Measurements from ENCODE around the gene ST6GALNAC6.

Gene ST6GALNAC6

DNA sequence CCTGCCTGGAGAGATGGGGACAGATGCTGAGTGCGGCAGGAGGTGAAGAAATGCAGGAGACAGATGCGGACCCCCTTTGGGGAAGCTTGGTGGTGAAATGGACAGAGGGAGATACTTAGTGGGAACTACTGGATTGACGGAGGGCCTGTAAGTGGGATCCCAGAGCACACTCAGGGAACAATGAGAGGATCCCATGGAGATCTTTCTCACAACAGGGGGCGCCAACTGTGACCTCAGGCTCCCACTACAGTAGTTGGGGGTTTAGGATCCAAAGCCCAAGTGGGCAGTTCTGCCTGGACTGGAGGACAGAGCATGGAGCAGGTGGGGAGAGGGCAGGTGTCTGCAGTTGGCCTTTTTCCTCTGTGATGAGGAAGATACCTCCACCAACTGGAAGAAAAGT, 34.8 kb upstream of the ST6GALNAC6 start:
- no peak for DNase-seq (ENCODE audit: low spot score)

DNA sequence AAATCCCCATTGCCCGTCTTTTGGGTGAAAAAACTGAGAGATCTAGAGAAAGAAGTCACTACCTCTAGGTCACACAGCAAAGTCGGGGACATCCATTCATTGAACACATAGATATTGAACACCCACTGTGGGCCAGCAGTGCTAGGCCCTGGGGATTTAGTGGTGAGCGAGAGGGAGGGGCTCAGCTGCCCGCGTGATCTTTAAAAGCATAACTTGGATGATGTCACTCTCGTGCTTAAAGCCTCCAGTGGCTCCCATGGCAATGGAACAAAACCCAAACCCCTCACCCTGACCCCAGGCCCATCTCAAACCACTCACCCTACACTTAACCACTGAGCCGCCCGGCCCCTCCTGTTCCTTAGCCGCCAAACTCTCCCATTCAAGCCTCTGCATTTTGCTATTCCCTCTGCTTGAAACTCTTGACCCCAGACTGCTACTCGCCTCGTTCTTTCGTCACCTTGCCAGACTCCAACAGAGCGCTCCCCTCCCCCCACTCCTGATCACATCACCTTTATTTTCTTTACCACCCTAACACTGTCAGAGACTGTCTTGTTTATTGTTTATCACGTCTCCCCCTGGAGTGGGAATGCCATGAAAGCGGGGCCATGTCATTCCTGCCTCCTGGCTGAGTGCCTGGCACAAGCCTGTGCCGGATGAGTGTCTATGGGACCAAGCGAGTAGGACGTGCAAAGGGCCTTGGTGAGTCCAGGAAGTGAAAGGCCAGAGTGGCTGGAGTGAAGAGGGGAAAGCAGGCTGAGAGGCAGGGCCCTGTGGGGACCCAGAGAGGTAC, 31.9 kb upstream of the ST6GALNAC6 start:
- DNase-seq (ENCODE audit: low spot score): no peak

DNA sequence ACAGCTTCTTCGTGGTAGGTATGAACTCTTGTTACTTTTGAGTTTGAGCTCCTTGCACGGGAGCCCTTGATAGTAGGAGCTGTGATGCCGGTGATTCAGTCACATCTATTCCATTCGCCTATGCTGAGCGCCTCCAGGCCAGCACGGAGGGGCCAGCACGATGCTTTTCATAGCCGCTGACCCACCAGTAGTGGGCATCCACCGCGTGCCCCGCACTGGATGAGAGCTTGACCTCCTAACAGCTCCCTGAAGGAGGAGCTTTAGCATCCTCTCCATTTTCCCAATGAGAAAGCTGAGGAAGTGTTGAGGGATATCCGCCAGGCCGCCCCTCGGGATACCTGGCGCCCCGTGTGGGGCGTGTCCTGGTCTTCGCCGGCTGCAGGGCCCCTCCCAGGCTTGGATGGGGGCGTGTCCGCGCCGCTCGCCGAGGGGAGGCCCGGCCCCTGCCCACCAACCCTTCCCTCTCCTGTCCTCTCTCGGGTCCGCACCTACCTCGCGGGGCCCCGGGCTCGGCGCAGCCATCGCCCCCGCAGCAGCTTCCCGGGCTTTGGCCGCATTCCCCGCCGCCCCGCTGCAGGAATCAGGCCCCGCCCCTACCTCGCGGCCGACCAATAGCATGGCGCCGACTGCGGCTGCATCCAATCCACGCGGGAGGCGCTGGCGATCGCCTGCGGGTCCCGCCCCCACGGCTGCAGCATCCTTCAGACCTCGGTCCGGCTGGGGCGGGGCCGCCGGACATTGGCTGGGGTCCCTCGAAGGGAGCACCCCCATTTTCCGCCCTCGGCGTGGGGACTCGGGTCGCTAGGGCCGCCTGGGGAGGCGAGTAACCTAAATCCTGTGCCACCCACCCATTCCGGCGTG, 31.1 kb upstream of the ST6GALNAC6 start, which contains the start of gene PIP5KL1:
Gene PIP5KL1 (minus strand): TSS at position 547 of the 861 bp plus-strand sequence. CDS start 25 bp downstream, at position 522.
- DNase-seq (ENCODE audit: low spot score): peak; percentile 88

DNA sequence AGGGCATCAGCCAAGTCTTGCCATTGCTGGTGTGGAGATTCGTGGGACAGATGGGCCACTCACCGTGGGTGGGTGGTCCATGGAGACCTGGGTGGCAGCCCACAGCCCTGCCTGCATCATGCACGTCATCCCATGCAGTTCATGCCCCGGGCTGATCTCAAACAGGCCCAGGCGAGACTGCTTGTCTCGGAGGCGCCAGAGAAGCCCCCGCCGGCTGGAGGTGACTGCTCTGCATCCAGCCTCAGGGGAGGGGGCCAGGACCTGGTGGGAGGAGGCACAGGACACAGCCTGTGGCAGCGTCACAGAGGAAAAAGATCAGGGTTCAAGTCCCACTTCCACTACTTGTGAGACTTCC, 30.2 kb upstream of the ST6GALNAC6 start:
- DNase-seq (ENCODE audit: low spot score): no peak

DNA sequence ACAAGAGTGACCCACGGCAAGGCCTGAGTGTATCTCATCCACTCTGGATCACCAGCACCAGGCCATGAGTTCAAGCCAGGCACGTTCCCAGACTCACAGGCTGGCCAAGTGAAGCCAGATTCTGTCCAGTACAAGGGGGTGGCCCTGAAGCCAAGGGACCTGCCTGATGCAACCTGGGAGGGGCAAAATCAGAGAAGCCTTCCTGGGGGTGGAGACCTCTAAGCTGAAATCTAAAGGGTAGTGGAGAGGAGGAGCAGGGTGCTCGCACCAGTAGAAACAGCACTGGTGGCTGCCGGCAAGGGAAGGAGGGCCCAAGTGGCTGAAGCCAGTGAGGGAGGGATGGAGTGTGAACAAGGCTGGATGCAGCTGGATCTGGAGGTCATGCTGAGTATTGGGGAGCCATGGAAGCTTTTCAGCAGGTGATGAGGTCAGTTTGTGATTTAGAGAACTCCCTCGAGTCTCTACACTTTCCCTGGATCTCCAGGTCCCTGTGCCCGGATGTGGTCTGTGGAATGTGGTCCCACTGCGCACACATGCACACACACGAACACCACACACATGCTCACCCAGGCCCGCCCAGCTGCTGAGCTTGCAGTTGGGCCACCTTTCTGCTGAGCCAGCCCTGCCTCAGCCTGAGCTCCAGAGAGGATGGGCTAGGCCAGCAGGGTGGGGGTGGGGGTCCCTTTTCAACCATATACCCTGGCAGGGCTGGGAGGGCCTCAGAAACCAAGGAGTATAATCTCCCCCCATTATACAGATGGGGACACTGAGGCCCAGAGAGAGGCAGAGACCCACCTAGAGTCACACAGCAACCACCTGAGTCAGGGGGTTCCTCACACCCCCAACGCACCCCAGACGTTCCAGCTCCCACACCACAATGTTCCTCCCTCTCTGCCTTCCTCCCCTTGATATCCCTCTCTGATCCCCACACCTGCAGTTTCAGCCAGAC, 29.5 kb upstream of the ST6GALNAC6 start:
- no peak for DNase-seq (ENCODE audit: low spot score)

DNA sequence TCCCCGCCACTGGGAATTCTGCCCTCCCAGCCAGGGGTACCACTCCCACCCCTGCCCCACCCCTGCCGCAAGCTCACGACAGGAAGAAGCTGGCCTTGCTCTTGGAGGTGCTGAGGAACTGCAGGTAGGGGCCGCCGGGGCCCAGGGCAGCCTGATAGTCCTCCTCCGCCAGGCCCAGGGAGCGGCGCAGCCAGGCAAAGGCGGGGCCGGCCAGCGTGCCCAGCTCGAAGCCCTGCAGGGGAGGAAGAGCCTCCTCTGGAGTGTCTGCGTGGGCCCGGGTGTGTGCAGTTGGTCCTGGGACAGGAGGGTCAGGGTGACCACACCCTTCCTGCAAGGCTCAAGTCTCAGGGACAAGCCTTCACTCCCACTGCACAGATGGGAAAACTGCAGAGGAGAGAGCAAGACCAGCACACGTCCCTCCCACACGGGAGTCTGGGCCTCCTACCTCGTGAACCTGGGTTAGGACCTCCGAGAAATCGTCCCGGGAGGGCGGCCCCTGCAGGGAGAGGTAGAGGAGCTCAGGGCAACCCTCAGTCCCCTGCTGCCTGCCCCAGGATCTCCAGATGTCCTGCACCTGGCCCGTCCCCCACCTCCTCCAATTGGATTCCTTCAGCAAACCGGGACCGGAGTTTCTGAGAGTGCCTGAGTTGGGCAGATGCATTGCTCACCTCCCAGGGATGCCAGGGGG, 28.7 kb upstream of the ST6GALNAC6 start:
- no peak for DNase-seq (ENCODE audit: low spot score)

DNA sequence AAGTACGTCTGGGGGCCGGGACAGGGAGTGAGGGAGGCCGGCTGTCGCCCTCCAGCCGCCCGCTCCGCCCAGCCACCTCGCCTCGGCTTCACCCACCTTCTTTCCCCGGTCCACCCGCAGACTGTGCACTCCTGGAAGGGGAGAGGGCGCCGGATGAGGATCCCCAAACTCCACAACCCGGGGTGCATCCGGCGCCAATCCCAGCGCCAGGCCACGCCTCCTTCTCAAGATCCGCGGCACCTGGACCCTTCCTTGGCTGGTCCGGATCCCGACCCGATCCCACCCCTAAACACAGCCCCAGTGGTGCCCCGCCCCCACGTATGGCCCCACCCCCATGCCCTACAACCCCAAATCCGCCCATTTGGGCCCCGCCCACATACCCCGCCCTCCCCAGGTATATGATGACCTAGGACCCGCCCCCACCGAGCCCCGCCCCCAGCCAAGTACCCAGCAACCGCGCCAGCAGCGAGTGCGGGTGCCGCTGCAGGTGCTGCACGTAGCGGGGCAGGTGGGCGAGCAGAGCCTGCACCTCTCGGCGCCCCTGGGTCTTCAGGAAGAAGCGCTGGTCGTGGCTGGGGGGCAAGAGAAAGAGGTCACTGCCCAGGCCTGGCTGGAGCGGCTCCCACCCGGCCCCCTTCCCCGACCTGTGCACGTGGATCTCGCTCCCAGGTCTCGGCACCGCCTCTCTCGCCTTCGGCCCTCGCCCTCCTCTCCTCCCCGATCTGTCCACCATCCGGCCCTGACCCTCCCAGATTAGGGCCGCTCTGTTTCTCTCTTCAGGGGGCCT, 28.0 kb upstream of the ST6GALNAC6 start:
- DNase-seq (ENCODE audit: low spot score): no peak

DNA sequence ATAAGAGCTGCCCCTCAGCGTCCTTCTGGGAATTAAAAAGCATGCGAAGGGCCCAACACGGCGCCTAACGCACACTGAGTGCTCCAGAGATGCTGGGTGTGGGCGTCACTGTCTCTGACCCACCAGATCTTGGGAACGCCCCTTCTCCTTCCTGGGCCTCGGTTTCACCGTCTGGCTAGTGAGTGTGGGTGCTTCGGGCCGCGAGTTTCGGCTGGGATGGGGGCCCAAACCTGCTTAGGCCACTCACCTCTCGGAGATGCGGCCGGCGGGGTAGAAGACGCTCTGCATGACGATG, 27.4 kb upstream of the ST6GALNAC6 start:
- DNase-seq (ENCODE audit: low spot score): no peak

DNA sequence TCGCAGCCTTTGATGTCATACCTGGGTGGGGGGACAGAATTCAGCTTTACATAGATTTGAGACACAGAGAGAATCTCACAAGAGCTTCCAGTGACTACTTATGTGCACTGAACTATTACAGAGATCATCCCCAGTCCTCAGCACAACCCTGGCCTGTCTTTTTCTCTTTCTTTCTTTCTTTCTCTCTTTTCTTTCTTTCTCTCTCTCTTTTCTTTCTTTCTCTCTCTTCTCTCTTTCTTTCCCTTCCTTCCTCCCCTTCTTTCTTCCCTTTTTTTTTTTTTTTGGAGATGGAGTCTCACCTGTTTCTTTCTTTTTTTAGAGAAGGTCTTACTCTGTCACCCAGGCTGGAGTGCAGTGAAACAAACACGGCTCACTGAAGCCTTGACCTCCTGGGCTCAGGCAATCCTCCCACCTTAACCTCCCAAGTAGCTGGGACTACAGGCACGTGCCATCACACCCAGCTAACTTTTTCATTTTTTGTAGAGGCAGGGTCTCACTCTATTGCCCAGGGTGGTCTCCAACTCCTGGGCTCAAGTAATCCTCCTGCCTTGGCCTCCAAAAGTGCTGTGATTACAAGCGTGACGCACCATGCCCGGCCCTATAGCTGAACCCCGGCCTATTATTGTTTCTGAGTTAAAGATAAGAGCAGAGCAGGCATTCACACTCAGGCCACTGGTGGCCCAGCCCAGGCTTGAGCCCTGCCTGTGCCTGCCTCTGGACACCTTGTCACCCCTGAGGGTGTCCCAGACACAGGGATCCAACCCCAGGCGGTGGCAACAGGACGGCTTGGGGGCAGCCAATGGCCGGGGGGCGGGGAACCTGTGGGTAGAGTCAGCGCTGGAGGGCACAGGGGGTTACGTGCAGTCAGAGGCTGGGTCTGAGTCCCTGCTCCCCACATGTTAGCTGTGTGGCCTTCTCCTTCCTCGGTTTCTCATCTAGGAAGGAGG, 26.8 kb upstream of the ST6GALNAC6 start:
- no peak for DNase-seq (ENCODE audit: low spot score)

DNA sequence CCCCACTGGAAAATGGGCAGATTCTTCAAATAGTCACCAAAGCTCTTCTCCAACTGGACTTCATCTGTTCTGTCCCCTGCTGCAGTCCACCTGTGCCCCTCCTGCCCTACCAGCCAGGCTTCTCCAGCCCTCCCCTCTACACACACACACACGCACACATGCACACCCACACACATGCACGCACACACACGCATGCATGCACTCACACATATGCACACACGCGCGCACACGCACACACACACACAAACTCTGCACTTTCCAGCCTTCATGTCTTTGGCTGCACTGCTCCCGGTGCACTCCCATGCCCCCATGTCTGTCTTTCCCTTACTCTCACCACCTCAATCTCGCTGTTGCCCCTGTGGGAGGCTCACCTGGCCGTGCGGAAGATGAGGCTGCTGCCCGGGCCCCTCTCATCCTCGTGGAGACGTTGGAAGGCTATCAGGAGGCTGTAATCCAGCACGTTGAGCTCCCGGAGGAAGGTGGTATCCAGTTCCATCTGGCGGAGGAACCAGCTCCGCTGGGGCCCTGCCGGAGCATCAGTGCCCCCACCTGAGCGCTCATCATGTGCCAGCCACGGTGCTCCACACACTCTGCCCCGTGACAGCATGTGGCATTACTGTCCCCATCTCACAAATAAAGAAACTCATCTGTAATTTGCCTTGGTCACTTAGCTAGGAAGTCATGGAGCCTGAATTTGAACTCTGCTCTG, 25.5 kb upstream of the ST6GALNAC6 start:
- no peak for DNase-seq (ENCODE audit: low spot score)

DNA sequence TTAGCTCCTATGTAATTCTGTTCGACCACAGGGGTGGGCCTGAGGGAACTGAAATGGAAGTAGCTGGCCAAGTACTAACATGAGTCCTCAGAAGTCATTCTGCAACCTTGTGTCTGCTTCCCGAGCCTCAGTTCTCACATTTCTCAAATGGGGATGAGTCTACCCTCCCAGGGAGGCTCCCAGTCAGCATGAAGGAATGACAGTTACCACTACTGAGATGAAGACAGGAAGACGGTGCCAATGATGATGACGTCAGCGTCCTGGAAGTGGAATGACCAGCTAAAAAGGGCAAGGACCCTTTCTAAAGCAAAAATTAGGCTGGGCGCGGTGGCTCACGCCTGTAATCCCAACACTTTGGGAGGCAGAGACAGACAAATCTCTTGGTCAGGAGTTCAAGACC, 24.4 kb upstream of the ST6GALNAC6 start:
- DNase-seq (ENCODE audit: low spot score): no peak

DNA sequence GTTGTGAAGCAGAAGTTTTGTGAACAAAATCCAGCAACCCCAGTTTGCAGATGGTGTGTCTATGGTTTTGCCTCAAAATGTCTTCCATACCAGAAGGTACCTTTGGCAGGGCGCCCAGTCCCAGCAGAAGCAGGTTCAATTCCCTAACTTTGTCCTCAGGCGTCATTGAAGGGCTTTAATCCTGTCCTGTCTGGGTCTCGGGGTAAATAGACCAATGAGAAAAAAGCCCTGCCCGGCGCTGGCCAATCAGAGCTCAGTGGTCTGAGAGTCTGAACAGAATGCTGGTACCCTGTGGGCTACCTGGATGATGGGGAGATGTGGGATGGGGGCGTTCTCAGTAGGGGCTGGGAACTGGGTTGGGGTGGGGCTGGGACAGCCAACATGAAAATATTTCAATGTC, 23.6 kb upstream of the ST6GALNAC6 start:
- no peak for DNase-seq (ENCODE audit: low spot score)

DNA sequence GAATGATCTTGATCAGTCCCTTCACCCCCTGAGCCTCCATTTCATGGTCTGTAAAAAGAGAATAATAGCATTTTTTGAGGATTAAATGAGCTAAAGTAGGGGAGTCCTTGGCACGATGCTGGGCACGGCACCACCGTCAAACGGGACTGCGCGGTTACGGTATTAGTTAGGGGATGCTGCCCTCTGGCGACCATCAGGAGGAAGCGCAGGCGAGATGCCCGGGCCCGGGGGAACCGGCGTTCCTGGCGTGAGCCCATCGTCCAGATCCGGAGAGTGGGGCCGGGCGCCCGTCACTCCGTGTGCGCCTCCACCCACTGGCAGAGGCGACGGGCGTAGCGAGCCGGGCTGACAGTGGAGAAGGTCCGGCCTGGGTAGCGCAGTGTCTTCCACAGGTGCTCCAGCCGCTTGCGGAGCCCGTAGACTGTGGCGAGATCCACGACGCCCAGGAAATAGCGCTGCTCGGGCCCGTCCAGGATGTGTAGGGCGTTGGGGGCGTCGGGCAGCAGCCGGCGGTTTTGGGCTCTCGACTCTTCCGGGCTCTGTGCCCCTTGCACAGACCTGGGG, 22.2 kb upstream of the ST6GALNAC6 start:
- no peak for DNase-seq (ENCODE audit: low spot score)

DNA sequence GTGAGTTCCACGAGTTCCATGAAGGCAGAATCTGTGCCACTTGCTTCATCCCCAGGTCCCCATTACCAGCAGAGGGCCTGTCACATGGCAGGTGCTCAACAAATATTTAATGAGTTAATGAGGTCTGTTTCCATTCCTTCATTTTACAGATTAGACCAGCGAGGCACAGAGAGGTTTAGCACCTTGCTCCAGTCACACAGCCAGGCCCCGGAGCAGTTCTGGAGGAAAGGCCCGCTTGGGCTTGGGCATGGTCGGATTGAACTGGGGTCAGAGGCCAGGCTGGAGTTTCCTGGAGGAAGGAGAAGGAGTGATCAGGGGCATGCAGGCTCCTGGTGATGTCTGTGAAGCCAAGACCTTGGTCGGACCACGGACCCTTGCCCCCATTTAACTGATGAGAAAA, 21.4 kb upstream of the ST6GALNAC6 start:
- no peak for DNase-seq (ENCODE audit: low spot score)

DNA sequence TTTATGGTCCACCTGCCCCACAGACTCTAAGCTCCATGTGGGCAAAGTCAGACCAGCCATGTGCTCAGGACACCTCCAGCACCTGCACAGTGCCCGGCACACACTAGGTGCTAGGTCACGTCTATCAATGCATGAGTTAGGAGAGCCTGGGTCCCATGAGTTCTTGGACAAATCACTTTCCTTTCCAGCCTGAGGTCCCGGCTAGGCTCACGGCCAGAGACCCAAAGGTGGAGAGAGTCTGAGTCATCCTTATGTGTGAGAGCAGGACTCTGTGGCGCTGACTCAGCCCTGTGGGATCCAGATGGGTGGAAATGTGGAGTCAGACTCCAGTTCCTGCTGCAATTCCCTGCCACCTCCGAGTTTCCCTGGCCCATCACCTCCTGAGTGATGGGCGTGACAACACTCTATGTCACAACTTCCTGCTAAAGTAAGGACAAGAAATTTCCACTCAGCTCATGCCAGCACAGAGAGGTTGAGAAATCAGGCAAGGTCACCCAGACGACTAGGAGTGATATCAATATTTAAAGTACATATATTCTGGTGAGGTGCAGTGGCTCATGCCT, 19.9 kb upstream of the ST6GALNAC6 start:
- no peak for DNase-seq (ENCODE audit: low spot score)

DNA sequence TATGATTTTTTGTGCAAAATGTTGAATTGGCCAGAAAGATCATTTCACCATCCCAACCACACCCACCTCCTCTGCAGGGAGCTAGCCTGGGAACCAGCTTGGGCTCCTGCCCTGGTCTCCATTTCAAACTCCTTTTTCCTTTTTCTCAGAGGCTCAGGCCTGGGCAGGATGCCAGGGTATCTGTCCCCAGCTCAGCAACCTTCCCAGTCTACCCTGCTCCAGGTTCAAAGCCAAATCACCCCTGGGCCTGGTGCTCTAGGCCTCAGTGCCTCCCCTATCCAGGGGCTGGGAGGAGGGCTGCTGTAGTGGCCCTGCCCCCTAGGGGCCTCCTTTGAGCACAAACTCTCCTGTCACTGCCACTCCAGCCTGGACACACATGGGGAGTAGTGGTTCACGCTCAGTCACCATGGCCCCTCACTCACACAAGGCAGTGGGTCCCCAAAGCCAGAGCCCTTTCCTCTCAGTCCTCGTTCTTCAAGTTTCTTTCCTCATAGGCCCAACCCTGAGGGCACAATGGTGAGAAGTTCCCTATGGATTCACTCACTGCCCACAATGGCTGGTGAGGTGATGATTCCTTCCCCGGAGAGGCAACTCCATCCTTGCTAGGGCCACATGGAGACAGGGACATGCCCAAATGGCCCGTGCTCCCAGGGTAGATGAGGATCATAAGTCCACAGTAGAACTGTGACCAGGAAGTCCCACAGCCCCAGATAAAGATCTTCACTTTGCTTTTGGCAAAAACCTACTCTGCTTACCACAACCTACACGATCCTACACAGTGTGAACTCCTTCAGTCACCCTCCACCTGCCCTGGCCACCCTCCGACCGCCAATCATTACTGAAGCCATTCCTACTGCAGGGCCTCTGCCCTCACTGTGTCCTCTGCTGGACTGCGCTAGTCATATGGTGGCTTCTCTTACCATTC, 19.0 kb upstream of the ST6GALNAC6 start:
- no peak for DNase-seq (ENCODE audit: low spot score)

DNA sequence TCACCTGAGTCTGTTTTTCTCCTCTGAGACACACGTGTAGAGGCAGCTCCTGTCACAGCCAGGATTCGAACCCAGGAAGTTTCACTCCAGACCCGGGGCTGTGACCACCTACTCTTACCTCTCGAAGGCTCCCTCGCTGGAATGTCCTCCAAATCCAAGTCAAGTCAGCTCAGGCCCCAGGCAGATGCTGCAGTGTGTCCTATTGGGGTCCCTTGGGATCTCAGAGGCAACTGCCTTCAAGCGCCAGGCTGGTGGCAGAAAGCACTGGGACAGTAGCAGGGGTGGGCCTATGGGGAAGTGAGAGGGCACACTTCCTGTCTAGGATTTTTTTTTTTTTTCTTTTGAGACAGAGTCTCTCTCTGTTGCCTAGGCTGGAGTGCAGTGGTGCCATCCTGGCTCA, 18.2 kb upstream of the ST6GALNAC6 start:
- no peak for DNase-seq (ENCODE audit: low spot score)

All from SK-N-DZ (cell line).